ENCODE data around the gene UBE2H.
"Not testable (repeated sequence)": the region's sequence is repeated elsewhere in the genome, so short reads cannot be mapped to it uniquely, and the experiment has no call there.

UBE2H gene

DNA sequence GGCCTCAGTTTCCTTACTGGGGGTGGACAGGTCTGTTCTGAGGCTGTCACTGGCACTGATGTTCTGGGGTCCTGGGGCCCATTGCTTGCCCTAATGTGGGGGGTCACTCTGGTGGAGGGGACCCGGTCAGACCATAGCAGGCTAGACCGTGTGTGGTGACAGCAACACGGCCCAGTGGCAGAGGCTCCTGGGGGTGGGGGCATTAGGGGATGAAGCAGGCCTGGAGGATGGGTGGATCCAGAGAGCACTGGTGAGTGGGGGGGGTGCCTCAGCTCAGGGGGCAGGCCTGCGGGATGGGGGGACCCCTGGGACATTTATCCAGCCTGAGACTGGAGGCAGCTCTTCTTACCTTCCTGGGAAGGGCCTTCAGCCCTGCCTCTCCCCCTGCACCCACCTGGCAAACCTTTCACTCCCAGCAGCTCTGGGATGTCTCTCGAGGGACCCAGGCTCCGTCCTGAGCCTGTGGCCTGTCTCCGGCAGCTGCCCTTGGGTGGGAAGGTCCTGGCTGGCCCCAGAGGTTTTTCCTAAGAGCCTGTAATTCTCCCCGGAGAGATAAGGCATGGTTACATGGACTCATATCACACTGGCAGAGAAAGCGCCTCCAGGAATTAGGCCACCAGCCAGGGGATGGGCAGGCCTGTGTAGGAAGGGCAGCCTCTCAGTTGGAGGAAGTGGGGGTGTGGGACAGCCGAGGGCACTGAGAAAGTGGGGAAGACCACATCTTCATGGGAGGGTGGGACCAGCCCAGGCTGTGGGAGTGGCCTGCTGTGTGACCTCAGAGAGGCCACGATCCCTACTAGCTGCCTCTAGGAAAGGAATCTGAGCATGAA is 147.7 kb downstream of the UBE2H start:
- no peak for DNase-seq

- no peak for DNase-seq
Measured at GRCh38 chr7:129804111-129804889, 148.5 kb downstream of the UBE2H start.

- no peak for DNase-seq
Measured at GRCh38 chr7:129803546-129804081, 149.1 kb downstream of the UBE2H start.

- DNase-seq, result no peak
Measured at GRCh38 chr7:129801882-129802281, 150.9 kb downstream of the UBE2H start.

- no peak for DNase-seq
Measured at GRCh38 chr7:129800901-129801300, 151.9 kb downstream of the UBE2H start.

DNA sequence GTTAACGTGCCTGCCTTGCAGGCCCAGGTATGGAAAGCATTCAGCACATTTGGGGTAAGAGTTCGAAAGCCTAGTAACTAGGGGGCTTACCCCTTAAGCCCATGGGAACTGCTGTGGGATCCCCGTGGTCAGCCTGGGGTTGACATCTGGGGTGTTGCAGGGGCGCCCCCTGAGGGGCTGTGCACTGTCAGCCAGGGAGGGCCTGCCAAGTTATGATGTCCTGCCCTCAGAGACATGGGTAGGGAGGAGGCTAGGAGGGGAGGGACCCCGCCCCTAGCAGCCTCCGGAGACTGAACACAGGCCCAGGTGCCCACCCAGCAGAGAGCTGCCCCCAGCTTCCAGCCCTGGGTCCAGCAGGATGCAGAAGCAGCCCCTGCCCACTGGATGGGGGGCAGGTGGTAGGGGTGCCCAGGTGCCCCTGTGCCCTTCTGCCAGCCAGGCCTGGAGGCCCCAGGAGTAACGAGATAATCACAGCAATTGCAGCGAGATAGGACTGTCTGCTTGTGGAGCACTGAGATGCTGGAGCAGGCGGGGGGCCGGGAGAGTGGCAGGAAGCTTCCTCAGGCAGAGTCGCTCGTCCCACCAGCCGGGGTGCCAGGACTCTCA is 153.3 kb downstream of the UBE2H start:
- DNase-seq, result no peak

DNA sequence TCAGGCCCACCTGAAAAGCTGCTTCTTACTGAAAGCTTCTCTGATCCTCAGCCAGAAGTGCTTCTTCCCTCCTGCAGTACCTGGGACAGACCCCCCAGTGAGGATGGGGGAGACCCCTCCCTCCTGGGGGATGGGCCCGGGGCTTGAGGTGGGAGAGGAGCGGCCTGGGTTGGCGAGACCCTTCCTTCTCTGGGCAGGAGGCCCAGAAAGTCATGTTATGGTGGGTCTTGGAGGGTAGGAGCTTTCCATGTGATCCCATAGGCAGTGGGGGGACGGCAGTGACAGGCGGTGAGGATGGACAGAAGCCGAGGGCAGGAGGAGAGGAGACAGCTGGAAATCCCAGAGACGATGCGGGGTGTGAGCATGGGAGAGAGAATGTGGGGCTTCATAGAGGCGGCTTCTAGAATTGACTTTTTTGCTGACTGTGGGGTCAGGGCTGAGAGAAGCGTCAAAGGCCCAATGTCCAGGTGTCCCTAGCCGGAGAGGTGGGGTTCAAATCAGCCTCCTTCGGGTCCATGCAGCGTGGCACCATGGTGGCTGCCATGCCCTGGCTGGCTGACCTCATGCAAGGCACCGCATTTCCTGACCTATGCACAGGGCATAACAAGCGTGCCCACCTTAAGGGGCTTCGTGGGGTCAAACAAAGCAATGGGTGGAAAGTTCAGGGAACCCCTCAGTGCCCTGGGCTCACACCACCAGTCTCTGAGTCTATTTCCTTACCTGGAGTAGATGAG is 154.0 kb downstream of the UBE2H start:
- DNase-seq, result no peak

DNA sequence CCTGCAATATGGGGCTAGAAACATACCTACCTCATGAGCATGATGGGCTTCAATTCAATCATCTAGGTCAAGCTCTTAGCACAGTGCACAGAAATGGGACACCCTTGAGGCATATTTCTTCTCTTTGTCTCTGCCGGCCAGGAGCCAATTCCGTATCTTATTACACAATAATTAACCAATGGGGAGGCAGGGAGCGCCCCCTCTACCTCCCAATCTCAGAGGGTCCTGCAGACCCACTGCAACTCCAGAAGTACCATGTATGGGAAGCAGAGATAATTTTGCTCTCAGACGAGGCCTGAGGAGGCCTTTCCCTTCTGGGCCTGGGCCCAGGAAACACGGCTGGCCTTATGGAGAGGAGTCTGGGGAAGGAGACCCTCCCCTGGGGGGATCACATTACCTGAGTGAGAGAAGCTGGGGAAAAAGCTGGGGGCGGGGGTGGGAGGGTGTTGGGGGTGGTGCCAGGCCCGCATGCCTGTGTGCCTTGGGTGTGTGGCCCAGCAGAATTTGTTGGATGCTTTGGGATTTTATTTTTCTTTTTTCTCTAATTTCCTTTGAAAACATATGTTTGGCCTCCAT is 155.5 kb downstream of the UBE2H start:
- DNase-seq, result no peak

DNA sequence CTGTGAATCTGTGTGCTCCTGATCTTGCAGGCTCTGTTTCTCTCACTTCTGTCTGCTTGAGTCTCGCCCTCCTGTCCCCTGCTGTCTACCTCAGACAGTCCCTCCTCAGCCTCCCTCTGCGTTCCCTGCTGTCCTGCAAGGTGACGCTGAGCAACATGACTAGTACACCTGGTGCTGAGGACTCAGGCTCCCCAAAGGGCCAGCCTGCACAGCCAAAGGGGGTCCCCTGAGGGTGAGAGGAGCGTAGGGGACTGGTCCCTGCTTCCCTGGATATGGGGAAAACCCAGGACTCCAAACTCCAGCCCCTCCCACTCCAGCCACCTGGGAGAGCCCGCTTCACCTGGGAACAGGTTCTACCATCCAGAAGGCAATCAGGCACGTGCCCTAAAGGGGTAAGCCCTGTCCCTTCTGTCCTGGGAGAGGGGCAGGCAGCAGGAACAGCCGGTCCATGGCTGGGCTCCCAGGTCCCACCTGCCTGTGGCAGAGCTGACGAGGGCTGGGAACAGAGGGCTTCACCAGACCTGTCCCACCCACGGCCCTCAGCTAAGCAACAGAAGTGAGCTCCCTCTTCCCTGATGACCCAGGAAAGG is 156.5 kb downstream of the UBE2H start:
- no peak for DNase-seq

DNA sequence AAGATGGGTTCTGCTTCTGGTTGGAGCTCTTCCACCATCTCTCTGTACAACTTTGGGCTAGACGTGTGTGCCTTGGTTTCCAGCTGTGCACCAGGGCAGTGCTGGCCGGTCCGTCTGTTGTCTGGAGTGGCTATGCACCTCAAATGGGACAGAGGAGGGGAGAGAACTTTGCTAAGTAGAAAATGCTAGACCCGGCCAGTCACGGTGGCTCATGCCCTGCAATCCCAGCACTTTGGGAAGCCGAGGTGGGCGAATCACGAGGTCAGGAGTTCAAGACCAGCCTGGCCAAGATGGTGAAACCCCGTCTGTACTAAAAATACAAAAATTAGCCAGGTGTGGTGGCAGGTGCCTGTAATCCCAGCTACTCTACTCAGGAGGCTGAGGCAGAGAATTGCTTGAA is 158.3 kb downstream of the UBE2H start:
- DNase-seq, result not testable (repeated sequence)

GRCh38 chr7:129793506-129794310 is 159.1 kb downstream of the UBE2H start:
- DNase-seq, result no peak

- DNase-seq, result no peak
Measured at GRCh38 chr7:129792721-129793120, 160.0 kb downstream of the UBE2H start.

GRCh38 chr7:129790136-129790535 is 162.6 kb downstream of the UBE2H start:
- DNase-seq, result no peak

GRCh38 chr7:129789652-129790051 is 163.1 kb downstream of the UBE2H start:
- DNase-seq, result no peak

- no peak for DNase-seq
Measured at GRCh38 chr7:129789000-129789399, 163.8 kb downstream of the UBE2H start.

GRCh38 chr7:129786825-129787563 is 165.8 kb downstream of the UBE2H start:
- no peak for DNase-seq

- DNase-seq, result no peak
Measured at GRCh38 chr7:129785685-129786514, 166.9 kb downstream of the UBE2H start.

- DNase-seq, result no peak
Measured at GRCh38 chr7:129784783-129785684, 167.7 kb downstream of the UBE2H start.
